ENCODE data around the gene MRPS25.

Gene MRPS25

DNA sequence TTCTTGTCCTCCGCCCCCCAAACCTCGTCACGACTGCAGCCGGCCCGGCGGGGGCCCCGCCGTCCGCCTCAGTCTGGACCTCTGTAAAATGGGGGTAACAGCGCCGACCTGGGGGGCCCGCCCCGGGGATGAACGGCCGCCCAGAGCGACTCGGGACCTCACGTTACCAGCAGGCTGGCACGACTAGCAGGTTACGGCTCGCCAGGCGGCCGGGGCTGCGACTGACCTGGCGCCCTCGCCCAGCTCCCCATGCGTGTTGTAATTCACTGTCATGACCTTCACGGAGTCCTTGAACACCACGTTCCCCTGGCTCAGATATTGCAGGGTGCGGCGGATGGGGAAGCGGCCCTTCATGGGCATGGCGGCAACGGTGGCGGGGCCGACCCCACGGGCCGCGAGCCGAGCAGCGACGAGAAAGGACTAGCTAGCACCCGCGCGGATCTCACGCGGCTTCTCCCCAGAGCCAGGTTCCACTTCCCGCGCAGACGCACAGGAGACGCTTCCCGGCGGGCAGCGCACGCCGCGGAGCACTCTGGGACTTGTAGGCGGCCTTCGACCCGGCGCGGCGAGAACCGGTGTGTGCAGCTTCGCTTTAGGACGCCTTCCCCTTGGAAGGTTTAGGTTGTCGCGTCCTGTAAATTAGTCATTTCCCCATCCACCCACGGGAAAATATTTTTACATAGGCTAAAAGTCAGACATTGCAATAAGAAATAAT is at the start of gene MRPS25:
Gene MRPS25, minus strand, starts transcription at position 481 of the 715 bp plus-strand sequence. Its CDS starts 121 bp downstream, at position 360.
- DNase-seq, result peak; percentile 93

- DNase-seq, result no peak
Measured at GRCh38 chr3:15113884-15114283, 48.8 kb upstream of the MRPS25 start.

DNA sequence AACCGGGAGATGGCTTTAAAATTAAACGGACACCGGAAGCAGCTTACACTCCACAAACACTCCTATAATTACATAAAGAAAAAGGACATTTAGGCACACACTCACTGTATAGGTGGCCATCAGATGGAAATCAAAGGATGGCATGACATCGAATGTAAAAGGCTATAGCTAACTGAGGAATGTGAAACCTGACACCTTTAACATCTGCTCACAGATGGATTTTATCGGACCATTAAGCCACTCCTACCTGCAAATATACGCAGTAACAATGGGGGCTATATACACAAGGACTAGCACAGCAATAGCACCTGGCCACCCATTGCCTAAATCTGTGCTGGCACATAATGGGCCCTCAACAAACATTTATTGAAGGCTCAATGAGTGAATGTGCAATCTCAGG is 48.4 kb upstream of the MRPS25 start:
- no peak for DNase-seq

GRCh38 chr3:15112011-15112410 is 46.9 kb upstream of the MRPS25 start:
- DNase-seq, result no peak

DNA sequence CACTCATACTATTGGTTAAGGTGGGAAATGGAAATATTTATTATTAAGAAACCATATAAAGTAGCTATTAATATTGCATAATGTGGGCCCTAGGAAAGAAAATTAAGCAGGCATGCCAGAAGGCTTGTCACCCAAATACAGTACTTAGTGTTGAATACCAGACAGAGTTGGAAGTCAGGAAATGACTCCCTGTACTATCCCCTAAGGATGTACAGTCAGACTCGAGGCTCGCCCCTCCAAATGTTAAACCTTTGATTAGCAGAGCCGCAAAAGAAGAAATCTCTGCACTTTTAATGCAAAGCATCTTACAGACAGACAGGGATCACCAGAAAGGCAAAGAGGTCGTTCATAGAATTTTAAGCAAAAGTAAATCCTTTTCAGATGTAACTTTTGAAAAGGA is 45.1 kb upstream of the MRPS25 start:
- no peak for DNase-seq

GRCh38 chr3:15108869-15109268 is 43.8 kb upstream of the MRPS25 start:
- DNase-seq, result no peak

GRCh38 chr3:15108082-15108545 is 43.0 kb upstream of the MRPS25 start:
- DNase-seq, result peak; percentile 89

DNA sequence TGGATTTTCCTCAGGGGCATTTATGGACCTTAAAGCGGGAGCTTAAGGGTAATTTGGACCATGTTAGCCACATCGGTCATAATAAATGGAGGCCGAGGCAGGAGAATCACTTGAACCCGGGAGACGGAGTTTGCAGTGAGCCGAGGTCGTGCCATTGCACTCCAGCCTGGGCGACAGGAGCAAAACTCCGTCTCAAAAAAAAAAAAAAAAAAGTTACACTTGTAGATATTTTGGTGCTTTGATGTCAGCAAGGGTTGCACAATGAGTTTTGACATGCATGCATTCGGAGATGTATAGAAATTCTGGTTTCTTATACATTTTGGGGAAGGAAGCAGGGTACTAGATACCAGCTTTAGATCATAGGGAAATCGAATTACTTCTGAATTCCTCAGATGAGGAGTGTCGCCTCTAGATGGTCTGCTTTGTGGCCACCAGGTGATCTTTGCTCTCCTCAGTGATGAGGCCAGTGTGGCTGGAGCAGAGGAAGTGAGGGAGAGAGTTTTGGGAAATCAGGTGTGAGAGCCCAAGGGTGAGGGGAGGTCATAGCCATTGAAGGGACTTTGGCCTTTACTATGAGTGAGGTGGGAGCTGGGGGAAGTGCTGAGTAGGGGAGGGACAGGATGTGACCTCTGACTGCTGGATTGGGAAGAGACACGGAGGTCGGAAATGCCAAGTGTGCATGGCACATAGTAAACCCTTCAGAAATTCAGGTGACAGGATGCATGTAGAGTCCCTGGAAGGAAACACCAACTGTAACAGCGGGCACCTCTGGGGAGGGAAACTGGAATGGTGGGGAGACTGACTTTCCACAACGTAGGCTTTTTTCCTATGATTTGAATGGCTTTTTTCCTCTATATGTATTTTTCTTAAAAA is 42.2 kb upstream of the MRPS25 start:
- no peak for DNase-seq

- no peak for DNase-seq
Measured at GRCh38 chr3:15102836-15103235, 37.7 kb upstream of the MRPS25 start.

DNA sequence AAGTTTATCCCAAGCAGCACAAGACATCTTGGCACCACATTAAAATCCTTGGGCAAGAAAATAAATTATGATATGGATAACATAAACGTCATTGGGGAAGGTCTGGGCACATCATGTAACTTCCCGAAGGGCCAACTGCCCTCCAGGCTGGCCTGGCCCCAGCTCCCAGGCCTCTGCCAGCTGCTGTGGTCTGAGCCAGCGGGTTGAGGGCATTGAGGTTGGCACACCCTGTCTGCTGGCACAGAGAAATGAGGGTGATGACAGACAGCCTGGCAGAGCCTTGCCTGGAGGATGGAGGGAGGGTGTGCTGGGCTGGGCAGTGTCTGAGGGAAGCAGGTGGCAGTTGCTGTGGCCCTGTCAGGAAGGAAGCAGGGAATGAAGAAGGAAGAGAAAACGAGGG is 37.1 kb upstream of the MRPS25 start:
- no peak for DNase-seq

GRCh38 chr3:15099364-15100098 is 34.4 kb upstream of the MRPS25 start:
- DNase-seq, result no peak

GRCh38 chr3:15098503-15099363 is 33.6 kb upstream of the MRPS25 start, which contains the start of gene RBSN:
TSS of gene RBSN (minus strand) at chr3:15099148. CDS start at chr3:15096120, 3,028 bp downstream.
- DNase-seq, result peak; percentile 97

GRCh38 chr3:15097891-15098290 is 32.8 kb upstream of the MRPS25 start:
- DNase-seq, result peak; percentile 76

DNA sequence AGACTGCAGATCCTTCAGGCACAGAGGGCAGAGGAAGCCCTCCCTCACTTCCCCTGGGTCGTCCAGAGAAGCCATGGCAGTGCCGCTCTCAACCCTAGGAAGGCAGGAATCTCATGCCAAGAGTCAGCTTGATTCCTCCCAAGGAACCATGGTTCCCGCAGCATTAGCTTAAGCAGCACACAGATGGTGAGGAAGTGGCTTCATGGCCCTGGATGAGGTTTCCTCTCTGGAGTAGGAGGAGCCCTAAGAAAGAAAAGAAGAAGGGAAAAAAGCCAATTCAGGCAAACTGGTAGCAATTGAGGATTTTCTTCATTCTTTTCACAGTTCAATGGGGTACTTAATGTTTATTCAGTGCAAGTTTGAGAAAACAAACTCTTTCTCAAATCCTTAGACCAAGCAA is 30.9 kb upstream of the MRPS25 start:
- DNase-seq, result no peak

GRCh38 chr3:15094187-15094875 is 29.2 kb upstream of the MRPS25 start:
- DNase-seq, result no peak

DNA sequence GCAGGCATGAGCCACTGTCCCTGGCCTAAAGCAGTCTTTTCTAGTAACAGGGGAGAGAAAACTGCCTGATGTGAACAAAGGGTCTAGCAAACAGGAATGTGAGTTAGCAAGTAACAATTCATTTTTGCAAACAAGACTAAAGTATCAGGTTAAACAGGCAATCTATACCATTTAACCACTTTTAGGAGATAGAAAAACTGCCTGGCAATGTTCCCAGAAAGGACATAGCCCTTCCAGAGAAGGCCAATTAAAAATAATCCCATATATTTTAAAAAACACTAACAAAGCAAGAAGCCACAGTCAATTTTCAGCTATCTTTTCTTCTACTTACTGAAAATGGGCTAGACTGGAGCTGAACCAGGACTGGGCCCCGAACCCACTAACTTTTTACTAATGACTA is 27.6 kb upstream of the MRPS25 start:
- DNase-seq, result no peak

DNA sequence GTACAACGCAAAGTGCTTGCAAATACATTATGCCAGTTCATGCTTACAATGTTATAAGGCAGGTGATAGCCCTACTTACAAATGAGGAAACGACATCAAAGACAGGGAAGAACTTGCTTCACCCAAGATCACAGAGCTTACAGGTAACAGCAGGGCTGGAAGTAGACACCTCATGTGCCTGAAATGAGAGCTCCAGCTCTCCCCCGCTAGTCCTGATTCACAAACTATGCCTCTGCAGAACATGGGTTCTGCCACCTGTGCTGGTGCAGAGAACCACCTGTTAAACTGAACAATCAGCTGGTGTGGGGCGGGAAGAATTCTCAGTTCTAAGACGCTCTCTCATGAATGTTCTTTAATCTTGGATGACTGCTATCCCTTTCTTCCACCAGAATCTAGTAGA is 26.5 kb upstream of the MRPS25 start:
- DNase-seq, result no peak

- no peak for DNase-seq
Measured at GRCh38 chr3:15089201-15089600, 24.1 kb upstream of the MRPS25 start.

GRCh38 chr3:15086699-15087098 is 21.6 kb upstream of the MRPS25 start:
- DNase-seq, result no peak

DNA sequence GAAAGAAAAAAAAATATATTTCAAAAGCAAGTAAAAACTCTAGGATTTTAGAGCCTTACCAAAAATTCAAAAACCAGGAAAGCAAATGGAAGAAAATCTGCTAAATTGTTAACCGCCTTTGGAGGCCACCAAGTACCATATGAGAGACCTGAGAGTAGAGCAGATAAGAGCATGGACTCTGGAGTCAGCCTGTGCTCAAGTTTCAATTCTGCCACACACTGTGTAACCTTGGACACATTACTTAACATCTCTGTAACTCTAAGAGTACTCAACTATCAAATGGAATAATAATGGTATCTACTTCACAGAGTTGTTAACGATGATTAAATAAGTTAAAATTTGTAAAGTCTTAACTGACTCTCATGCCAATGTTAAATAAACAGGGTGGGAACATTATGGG is 21.1 kb upstream of the MRPS25 start:
- no peak for DNase-seq

DNA sequence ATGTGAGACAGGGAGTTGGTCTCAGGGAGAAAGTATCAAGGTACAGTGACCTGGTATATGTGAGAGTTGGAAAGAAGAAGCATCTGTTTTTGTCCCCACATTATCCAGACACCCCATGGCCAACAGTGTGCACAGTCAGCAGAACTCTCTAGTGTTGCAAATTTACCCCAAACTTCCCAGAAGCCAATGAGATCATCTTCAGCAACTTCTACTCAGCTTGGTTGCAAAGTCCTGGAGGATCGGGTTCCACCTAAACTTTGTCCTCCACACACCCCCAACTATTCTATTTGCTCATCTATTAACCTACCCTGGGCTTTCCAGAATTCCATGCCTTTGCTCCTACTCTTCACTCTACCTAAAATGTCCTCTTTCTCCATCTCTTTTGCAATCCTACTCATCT is 18.1 kb upstream of the MRPS25 start:
- no peak for DNase-seq

Measured in activated CD8-positive, alpha-beta memory T cell treated with anti-CD3 and anti-CD28 coated beads for 24 hours (primary cell).